GM19238 (cell line): ENCODE measurements around the gene DRG2.

Experiments used
- DNase-seq: peaks from one replicate; pipeline ENCODE4 v3.0.0; 2011; ENCODE audit warnings: low spot score; ENCODE audit not compliant: insufficient read length

The DRG2 gene

GRCh38 chr17:18087610-18088491 lies at the start of gene DRG2:
Gene DRG2, plus strand, starts transcription at chr17:18087948. Its CDS starts 76 bp downstream, at chr17:18088024.
- peak; percentile 93 for DNase-seq

DNA sequence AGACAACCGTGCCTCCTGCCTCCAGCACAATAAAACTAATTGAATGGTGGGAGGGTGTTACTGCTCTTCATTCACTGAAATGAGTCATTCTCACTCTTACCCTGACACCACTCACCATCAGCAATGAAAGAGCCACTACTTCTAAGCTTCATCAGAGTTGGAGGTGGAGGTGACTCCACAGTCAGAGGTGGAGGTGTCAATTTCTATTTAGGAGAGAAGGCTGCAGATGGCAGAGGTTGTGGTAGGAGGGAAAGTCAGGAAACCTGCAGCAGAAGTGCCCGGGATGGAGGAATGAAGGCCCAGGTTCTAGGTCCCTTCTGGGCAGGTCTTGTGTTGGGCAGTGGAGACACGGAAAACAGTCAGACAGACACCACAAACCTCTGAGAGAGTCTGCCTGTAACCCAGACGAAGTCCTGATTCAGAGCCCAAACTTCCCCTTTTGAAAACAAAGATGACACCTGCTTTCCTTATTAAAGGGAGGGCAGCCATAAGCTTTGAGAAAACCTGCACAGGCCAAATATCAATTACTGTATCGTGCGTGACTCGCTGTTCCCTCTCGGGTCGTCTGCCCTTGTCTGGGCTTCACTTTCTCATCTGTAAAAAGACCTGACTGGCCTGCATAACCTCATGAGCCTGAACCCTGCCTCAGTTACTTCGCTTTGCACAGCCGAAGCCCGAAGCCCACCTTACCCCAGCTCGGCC lies 49.4 kb upstream of the DRG2 start:
- no peak for DNase-seq

DNA sequence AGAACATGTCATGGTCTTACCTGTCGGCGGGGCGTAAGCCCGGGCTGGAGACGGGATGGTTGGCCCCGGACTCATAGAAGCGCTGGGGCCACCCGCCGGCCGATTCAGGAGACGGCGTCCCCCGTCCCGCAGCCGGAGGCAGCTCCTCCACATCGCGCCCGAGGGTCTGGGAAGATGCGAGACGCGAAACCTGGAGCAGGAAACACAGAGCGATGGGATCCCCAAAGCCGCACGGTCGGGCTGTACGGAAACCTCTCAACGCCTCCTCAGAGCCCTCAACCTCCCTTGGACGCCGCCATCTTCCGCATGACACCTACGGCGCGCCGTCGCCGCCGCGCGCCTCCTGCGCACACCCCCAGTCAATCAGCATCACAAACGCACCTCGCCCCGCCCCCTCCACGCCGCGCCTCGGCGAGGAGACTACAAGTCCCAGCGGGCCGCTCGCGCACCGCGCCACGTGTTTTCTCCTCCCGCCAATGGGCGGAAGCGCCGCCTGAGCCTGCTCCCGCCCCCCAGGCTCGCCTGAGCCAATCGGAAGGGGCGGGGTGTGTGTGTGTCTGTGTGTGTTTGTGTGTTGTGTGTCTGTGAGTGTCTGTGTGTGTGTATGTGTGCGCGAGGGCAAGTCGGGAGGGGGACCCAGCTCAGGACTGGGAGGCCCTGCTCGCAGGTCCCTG lies 48.8 kb upstream of the DRG2 start, which contains the start of the genes ATPAF2 and GID4:
Gene ATPAF2, minus strand, starts transcription at position 308 of the 674 bp plus-strand sequence. Its CDS starts 155 bp downstream, at position 153.
Gene GID4, plus strand, starts transcription at position 548 of the 674 bp plus-strand sequence. Its CDS starts 57 bp downstream, at position 605.
- peak; percentile 96 for DNase-seq

- DNase-seq: peak; percentile 35
Measured at GRCh38 chr17:18039535-18040260, 48.0 kb upstream of the DRG2 start.

GRCh38 chr17:18040261-18040858 lies 47.4 kb upstream of the DRG2 start:
- DNase-seq: no peak

GRCh38 chr17:18041776-18042175 lies 46.0 kb upstream of the DRG2 start:
- DNase-seq: no peak

DNA sequence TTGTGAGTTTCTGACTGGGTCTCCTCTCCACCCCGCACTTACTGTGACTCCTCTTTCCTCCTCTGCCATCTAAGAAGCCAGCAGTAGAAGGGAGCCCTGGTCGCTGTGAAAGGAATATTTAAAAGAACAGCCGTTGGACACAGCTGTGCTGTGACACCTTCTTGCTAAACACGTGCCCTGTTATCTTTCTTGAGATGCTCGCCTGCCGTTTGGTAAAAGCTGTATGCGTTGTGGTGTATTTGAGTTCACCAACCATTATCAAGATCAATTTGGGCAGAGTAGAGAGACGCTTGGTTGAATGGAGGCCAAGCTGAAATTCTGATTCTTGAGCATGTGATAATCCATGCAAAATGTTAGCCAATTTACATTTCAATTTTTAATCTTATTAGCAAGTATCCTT lies 44.8 kb upstream of the DRG2 start:
- no peak for DNase-seq

DNA sequence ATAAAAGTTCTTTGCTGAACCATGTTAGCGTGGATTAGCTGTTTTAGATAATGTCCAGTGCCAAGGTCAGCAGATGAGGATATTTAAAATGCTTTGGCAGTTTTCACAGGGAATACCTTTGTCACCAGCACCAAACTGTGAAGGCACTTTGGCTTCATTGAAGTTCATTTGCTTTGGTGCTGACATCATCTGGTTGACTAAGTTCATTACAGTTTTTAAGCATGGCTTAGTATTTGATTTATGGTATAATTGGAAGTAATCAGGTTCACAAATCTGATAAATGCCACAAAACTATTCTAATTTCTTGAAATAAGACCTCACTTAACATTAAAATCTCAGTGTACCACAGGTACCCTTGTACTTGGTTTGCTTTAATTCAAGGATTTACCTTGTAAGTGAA lies 44.3 kb upstream of the DRG2 start:
- DNase-seq: no peak

GRCh38 chr17:18044609-18045008 lies 43.1 kb upstream of the DRG2 start:
- no peak for DNase-seq

GRCh38 chr17:18045691-18046350 lies 41.9 kb upstream of the DRG2 start:
- DNase-seq: no peak

GRCh38 chr17:18055597-18055996 lies 32.2 kb upstream of the DRG2 start:
- DNase-seq: no peak

DNA sequence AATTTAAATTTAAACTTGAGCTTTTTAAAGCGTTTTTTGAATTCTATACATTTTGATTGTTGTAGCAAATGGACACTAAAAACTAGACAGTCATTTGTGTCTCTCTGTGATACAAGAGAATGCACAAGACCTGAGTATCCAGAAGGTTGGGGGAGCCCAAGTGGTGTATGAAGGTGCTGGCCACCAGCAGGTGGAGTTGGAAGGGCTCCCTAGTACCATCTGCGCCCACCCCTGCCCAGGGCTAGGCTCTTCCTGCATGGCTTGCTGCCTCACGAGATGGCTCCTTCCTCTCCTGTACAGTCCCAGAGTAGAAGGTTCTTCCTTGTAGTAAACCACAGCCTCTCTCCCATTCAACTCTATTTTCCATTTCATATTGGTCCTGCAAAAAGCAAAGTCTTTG lies 31.5 kb upstream of the DRG2 start:
- DNase-seq: no peak

DNA sequence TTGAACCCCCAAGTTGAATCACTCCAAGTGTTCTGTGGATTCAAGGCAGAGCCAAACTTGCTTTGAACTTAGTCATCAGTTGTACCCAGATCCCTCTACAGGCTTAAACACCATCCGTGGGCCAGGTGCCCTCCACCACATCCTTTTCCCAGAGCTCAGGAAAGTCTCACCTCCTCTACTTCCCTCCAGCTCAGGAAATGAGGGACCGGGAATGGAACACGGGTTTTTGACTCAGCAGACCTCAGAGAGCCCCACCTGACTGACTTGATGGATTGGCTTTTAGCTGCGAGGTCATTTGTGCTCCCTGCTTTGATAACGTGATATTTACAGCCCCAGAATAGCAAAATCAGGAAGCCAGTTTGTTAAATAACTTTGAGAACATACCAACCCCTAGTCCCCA lies 28.5 kb upstream of the DRG2 start:
- no peak for DNase-seq

- no peak for DNase-seq
Measured at GRCh38 chr17:18064053-18064452, 23.7 kb upstream of the DRG2 start.

- no peak for DNase-seq
Measured at GRCh38 chr17:18065546-18065945, 22.2 kb upstream of the DRG2 start.

DNA sequence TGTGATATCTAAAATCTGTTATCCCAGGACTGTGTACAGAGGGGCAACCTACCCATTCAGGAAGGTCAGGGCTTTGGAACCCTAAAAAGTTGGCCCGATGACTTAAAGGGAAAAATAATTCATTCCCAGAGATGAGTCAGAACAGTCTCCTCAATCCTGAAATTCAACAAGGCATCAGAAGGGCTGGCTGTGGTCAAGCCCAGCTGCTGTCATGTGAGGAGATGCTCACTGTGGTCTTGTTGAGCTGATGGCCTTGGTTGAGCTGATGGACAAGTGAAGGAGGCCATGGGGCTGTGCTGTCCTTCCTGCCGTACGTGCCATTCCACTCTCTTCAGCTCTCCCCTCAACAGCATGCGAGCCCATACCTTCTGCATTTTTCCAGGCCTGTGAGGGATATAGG lies 20.9 kb upstream of the DRG2 start:
- DNase-seq: no peak

DNA sequence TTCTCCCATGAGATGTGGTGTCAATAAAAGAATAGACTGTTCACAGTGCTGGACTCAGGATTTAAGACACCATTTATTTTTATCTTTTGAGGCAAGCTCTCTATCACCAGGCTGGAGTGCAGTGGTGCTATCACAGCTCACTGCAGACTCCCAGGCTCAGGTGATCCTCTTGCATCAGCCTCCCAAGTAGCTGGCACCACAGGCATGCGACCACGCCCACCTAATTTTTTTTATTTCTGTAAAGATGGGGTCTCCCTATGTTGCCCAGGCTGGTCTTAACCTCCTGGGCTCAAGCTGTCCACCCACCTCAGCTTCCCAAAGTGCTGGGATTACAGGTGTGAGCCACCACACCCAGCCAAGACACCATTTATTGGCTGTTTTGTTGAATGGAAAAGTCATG lies 18.6 kb upstream of the DRG2 start:
- no peak for DNase-seq

- DNase-seq: no peak
Measured at GRCh38 chr17:18070861-18071340, 16.8 kb upstream of the DRG2 start.

DNA sequence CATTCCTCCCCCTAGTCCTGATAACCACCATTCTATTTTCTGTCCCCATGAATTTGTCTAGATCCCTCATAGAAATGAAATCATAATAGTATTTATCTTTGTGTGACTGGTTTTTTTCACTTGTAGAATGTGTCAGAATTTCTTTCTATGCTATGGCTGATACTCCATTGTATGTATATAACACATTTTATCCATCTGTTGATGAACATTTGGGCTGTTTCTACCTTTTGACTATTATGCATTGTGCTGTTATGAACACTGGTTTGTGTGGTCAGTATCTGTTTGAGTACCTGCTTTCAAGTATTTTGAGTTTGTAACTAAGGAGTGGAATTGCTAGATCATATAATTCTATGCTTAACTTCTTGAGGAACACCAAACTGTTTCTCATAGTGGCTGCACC lies 16.0 kb upstream of the DRG2 start:
- no peak for DNase-seq
